GM12873 (cell line): Measurements from ENCODE around the gene USP6NL.

Experiments
- TF ChIP-seq, protein P1 (sequence below): IDR thresholded peaks from 2 replicates; pipeline ENCODE4 v1.5.1; 2012; ENCODE audit warnings: low read depth, mild to moderate bottlenecking, moderate library complexity, low read length, control low read depth; ENCODE audit not compliant: insufficient read depth; ENCODE audit errors: missing control alignments

The USP6NL gene

DNA sequence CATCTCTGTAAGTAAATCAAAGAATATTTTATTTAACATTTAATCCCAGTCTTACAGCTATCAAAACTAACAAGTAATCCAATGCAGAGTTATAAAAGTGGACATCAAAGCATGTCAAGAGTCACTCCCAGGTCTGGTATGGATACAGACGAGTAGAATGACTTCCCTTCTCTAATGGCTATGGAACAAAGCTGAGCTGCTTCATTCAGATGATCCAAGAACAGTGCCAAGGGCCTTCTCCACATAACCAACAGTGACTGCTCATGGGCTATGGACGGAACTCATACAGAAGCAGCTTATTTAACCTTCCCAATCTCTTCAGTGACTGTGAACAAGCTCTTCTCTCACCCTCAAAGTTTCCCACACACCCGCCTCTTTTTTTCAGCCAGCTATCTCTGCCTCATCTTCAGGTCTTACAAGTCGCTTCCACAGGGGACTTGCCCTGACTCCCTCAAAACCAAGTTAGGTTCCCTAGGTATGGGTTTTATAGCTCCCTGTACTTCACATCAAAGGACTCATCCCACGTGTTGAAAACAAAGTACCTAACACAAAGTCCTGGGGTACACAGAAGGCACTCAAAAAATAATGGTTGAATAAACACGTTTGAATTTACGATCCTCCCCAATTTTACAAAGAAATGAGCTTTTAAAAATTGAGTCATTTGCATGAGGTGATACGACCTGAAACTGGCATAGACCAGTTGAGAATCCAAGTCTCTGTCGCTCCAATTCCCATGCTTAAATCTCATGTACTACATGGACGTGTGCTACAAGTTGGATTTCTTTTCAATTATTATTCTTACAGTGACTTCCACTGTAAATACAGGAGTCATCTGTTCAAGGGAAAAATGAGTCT, 3.1 kb downstream of the USP6NL start:
- TF ChIP-seq, protein P1, sequence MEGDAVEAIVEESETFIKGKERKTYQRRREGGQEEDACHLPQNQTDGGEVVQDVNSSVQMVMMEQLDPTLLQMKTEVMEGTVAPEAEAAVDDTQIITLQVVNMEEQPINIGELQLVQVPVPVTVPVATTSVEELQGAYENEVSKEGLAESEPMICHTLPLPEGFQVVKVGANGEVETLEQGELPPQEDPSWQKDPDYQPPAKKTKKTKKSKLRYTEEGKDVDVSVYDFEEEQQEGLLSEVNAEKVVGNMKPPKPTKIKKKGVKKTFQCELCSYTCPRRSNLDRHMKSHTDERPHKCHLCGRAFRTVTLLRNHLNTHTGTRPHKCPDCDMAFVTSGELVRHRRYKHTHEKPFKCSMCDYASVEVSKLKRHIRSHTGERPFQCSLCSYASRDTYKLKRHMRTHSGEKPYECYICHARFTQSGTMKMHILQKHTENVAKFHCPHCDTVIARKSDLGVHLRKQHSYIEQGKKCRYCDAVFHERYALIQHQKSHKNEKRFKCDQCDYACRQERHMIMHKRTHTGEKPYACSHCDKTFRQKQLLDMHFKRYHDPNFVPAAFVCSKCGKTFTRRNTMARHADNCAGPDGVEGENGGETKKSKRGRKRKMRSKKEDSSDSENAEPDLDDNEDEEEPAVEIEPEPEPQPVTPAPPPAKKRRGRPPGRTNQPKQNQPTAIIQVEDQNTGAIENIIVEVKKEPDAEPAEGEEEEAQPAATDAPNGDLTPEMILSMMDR, result no peak

DNA sequence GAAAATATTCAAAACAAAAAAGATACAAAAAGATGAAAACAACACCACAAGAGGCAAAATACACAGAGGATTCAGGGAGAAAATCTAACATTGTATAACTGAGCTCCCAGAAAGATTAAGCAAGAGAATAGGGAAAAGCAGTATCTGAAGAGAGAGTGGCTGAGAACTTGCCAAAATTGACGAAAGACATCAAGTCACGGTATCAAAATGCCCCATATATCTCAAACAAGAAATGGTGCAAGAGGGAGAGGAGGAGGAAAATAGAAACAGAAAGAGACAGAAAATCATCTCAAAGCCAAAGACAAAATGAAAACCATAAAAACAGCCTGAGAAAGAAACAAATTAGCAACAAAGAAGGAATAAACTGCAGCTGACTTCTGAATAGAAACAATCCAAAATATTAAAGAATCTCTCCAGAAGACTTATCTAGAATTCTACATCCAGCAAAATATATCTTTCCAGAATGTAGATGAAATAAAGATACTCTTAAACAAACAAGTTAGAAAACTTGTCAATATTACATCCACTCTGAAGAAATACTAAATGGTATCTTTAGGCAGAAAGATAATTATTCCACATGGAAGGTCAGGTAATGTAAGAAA, 5.5 kb downstream of the USP6NL start:
- TF ChIP-seq, protein P1, result no peak

DNA sequence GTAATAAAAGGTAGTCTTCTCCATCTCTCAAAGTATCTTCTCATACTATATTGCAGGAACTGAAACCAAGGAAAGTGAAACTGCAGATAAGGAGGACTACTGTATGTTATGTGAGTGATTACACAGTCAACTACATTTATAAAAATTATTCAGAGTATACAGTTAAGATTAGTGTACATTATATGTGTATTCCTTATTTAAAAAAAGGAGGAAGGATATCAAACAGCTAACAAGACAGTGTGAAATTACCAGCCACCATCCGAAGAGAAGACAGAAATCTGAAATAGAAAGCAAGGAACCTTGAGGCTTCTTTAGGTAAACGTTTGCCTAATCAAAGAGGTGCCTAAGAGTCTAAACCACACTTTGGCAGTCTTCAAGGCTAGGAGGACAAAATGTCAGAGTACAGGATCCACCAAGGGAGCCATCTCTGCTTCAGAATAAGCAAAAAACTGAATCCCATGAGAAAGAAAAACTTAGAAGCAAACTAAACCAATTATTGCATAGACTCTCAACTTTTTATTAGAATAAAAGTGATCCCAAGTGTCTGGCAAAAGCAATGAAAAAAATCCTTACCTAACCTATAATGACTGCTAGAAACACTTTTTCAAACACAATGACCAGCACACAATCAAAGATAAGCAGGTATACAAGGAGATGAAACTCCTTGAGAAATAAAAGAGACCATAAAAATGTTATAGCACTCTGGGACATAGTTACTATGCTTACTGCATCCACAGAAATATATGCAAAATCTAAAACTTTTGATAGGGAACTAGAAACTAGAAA, 6.4 kb downstream of the USP6NL start:
- TF ChIP-seq, protein P1, result no peak

DNA sequence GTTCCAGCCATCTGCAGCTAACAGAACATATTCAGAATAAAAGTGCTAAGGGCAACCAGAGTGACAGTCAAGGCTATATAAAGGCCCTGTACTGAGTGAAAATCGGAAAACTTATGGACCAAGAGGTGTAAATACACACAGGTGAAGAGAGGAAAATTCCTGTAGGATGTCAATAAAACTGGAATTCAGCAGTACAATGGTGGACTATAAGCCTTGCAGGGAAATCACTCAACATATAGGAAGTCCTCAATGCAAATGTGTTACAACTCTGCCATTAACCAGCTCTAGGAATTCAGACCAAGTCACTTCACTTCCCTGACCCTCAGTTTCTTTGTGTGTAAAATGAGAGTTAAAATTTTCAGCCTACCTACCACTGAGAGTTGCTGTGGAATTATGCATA, 7.7 kb downstream of the USP6NL start:
- TF ChIP-seq, protein P1, result no peak

DNA sequence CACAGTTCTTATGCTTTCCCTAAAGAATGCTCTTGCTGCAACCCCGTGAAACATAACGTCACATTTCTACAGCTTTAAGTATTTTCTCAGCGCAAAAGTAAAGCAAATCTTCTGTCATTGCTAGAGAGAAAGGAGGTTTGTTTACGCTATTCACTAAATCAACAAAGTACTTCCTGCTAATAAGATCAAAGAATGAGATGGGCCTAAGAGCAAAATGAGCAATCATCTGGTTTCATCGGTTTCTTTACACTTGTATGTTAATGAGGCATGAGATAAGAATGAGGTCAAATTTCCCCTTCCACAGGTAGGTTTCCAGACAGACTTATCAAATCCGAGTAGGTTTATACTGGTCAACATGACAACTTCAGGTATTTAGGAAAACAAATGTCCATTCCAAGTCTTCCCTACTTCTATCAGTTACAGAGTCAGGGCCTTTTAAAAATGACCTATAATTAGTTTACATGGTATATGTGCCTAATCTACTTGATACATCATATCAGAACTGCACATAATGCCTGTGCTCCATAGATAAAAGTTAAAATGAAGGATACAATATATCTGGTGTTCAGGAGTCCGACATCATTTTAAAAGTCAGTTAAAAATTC, 8.4 kb downstream of the USP6NL start:
- TF ChIP-seq, protein P1, result no peak

DNA sequence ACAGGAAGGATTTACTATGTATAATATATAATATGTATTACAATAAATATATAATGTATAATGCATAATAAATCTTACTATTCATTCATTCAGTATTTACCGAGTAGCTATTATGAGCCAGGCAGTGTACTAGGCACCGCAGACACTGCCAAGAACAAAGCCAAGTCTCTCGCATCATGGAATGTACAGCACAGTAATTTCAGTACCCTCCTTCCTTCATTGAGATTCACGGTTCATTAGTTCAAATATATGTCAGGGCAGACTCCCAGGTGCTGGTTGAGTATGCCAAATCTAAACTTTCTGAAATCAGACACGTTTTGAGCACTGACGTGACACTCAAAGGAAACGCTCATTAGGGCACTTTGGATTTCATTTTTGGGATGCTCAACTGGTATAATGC, 9.1 kb downstream of the USP6NL start:
- TF ChIP-seq, protein P1, result no peak

DNA sequence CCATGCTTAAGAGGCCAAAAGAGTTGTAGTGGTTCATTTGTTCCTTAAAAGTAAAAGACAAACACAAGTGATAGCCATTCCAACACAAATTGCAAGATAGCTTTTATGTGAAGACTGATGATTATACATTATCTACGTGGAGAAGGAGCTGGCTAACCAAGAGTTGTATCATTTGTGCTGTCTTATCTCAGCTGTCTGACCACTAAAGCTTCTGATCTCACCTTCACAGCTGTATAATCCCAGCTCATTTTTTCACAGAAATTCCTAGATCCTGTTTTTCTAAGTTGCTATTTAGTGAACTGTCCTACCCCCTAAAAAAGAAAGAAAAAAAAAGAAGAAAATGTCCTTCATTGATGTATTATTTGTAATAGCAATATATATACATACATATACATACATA, 9.8 kb downstream of the USP6NL start:
- TF ChIP-seq, protein P1, result no peak
